HL-60 (cell line): ENCODE data around the gene CHI3L1.

Experiments used
- DNase-seq, 2 experiments: peaks; one replicate each; pipeline ENCODE4 v3.0.0-alpha.2; 2010 to 2020; ENCODE audit warnings: low read depth in 1 of 2, low spot score in 1 of 2
- H3K27ac ChIP-seq: fragments of 250-450 bp; sonication (Bioruptor Pico); replicated peaks from 2 replicates; pipeline ENCODE4 v1.5.1; 2020; ENCODE audit warnings: mild to moderate bottlenecking, moderate library complexity
- H3K27me3 ChIP-seq: fragments of 250-450 bp; sonication (Bioruptor Pico); 2 replicates; pipeline ENCODE4 v1.5.1; 2021; ENCODE audit warnings: mild to moderate bottlenecking, moderate library complexity; ENCODE audit not compliant: insufficient read depth, poor library complexity, severe bottlenecking
- H3K4me3 ChIP-seq: replicated peaks from 2 replicates; pipeline ENCODE4 v1.5.1; 2011; ENCODE audit warnings: mild to moderate bottlenecking, control low read depth, low read length; ENCODE audit not compliant: insufficient read depth
- CTCF ChIP-seq: IDR thresholded peaks from one replicate; pipeline ENCODE4 v1.5.1; 2011; ENCODE audit warnings: low read length, control low read depth, inconsistent platforms; ENCODE audit not compliant: insufficient read depth
- GABPA ChIP-seq: IDR thresholded peaks from 2 replicates; pipeline ENCODE4 v1.6.1; 2012; ENCODE audit warnings: low read depth
- POLR2AphosphoS5 ChIP-seq: IDR thresholded peaks from 2 replicates; pipeline ENCODE4 v1.6.1; 2012; ENCODE audit warnings: low read depth
- REST ChIP-seq: IDR thresholded peaks from 2 replicates; pipeline ENCODE4 v1.6.1; 2012; ENCODE audit warnings: low read depth; ENCODE audit not compliant: insufficient replicate concordance
- SPI1 ChIP-seq: IDR thresholded peaks from 2 replicates; pipeline ENCODE4 v1.6.1; 2012; ENCODE audit warnings: low read depth, mild to moderate bottlenecking, borderline replicate concordance

CHI3L1 gene

GRCh38 chr1:203189951-203190352 lies 3.4 kb upstream of the CHI3L1 start:
- peak in 1 of 2 experiments; percentile 56 for DNase-seq
- TF ChIP-seq SPI1 (peak; percentile 80; the same call in 1 of the 2 replicates), CTCF (no peak)
- H3K27me3 ChIP-seq, result no peaks in the 10 kb centered on the region

GRCh38 chr1:203188686-203189232 lies 2.3 kb upstream of the CHI3L1 start:
- Histone ChIP-seq H3K27me3 (no peaks in the 10 kb centered on the region), H3K4me3 (no peak overlapping the region), H3K27ac (no peak overlapping the region)
- DNase-seq, result no peak
- TF ChIP-seq POLR2AphosphoS5 (no peak), GABPA (no peak), REST (no peak), SPI1 (no peak; the same call in 1 of the 2 replicates), CTCF (no peak)

More at GRCh38 chr1:203189951-203190352, 3.4 kb upstream of the CHI3L1 start:
- Histone ChIP-seq H3K27ac (peak overlapping the region; percentile 54), H3K4me3 (no peak overlapping the region)

- DNase-seq, result no peak
- Histone ChIP-seq H3K4me3 (no peak overlapping the region), H3K27ac (peak overlapping the region; percentile 74), H3K27me3 (no peaks in the 10 kb centered on the region)
- TF ChIP-seq CTCF, result no peak
- no peak for TF ChIP-seq REST
- no peak for TF ChIP-seq SPI1
- no peak for TF ChIP-seq POLR2AphosphoS5
- TF ChIP-seq GABPA, result no peak
Measured at GRCh38 chr1:203187689-203188264, 1.3 kb upstream of the CHI3L1 start.

GRCh38 chr1:203187304-203187685 lies 791 bp upstream of the CHI3L1 start:
- DNase-seq, result peak in 1 of 2 experiments; percentile 42
- no peak for TF ChIP-seq REST
- no peak for TF ChIP-seq POLR2AphosphoS5
- no peak for TF ChIP-seq GABPA
- TF ChIP-seq SPI1, result no peak
- no peak for TF ChIP-seq CTCF
- no peaks in the 10 kb centered on the region for H3K27me3 ChIP-seq
- H3K4me3 ChIP-seq, result no peak overlapping the region
- peak overlapping the region; percentile 74 for H3K27ac ChIP-seq
